ENCODE results near the gene TRIM31. TPM values are rescaled to one million over a fixed set of nuclear protein-coding genes. Genes with fewer than 3 reads are reported as not detected.

Gene TRIM31
- total and polyA plus RNA-seq, 2 of the 4 experiments (the other 2 are of a cell fraction), result not detected

Small RNA genes within 50 kb of the gene (microRNA-seq; reads per million reads assigned to microRNA genes)
- not detected for gene RF00554 (ENCODE audit: insufficient read depth, insufficient read length)
- gene RF02219 (ENCODE audit: insufficient read depth, insufficient read length), result not detected
- not detected for gene RF02220 (ENCODE audit: insufficient read depth, insufficient read length)

Small RNA genes within 50 kb of the gene (small RNA-seq; reads per million reads assigned to genes)
- gene RF00554, result 0 reads per million in 5 experiments
- gene RF02219, result 0 reads per million in 5 experiments
- gene RF02220, result 0 reads per million in 5 experiments

Other genes starting within 250 kb of the TRIM31 start
- gene HLA-A, start 170.6 kb downstream of the TRIM31 start, total RNA-seq (2012; rRNA removed), result 76.4 and 94.5 TPM in 2 replicates
- 218 and 239 TPM in 2 replicates for gene HLA-A, start 170.6 kb downstream of the TRIM31 start, polyA plus RNA-seq (2012; rRNA removed)
- 34.6 and 35.0 TPM in 2 replicates for gene POLR1H, start 51.8 kb downstream of the TRIM31 start, total RNA-seq (2012; rRNA removed)
- gene POLR1H, start 51.8 kb downstream of the TRIM31 start, polyA plus RNA-seq (2012; rRNA removed), result 24.6 and 25.5 TPM in 2 replicates
- 15.6 and 16.7 TPM in 2 replicates for gene PPP1R11, start 45.9 kb downstream of the TRIM31 start, total RNA-seq (2012; rRNA removed)
- gene PPP1R11, start 45.9 kb downstream of the TRIM31 start, polyA plus RNA-seq (2012; rRNA removed), result 44.6 and 46.0 TPM in 2 replicates
- gene RNF39, start 37.3 kb downstream of the TRIM31 start, total RNA-seq (2012; rRNA removed), result not detected in 2 replicates
- not detected in 2 replicates for gene RNF39, start 37.3 kb downstream of the TRIM31 start, polyA plus RNA-seq (2012; rRNA removed)
- not detected in 2 replicates for gene TRIM40, start 23.1 kb upstream of the TRIM31 start, total RNA-seq (2012; rRNA removed)
- gene TRIM40, start 23.1 kb upstream of the TRIM31 start, polyA plus RNA-seq (2012; rRNA removed), result not detected in 2 replicates
- not detected in 2 replicates for gene TRIM10, start 48.1 kb upstream of the TRIM31 start, total RNA-seq (2012; rRNA removed)
- not detected in 2 replicates for gene TRIM10, start 48.1 kb upstream of the TRIM31 start, polyA plus RNA-seq (2012; rRNA removed)
- not detected in 2 replicates for gene TRIM15, start 50.5 kb upstream of the TRIM31 start, total RNA-seq (2012; rRNA removed)
- gene TRIM15, start 50.5 kb upstream of the TRIM31 start, polyA plus RNA-seq (2012; rRNA removed), result not detected in 2 replicates
- gene TRIM26, start 100.3 kb upstream of the TRIM31 start, total RNA-seq (2012; rRNA removed), result 22.6 and 23.3 TPM in 2 replicates
- 23.8 and 24.6 TPM in 2 replicates for gene TRIM26, start 100.3 kb upstream of the TRIM31 start, polyA plus RNA-seq (2012; rRNA removed)
- 9.4 and 10.0 TPM in 2 replicates for gene TRIM39, start 213.8 kb upstream of the TRIM31 start, total RNA-seq (2012; rRNA removed)
- 6.7 and 7.5 TPM in 2 replicates for gene TRIM39, start 213.8 kb upstream of the TRIM31 start, polyA plus RNA-seq (2012; rRNA removed)
- 20.6 and 28.9 TPM in 2 replicates for gene RPP21, start 232.1 kb upstream of the TRIM31 start, total RNA-seq (2012; rRNA removed)
- gene RPP21, start 232.1 kb upstream of the TRIM31 start, polyA plus RNA-seq (2012; rRNA removed), result 79.1 and 96.7 TPM in 2 replicates